Embryonic facial prominence (tissue), 1 donor: ENCODE data around the gene CCDC85A.
"Not testable (repeated sequence)": the region's sequence is repeated elsewhere in the genome, so short reads cannot be mapped to it uniquely, and the experiment has no call there.

ENCODE experiments used
- DNase-seq: peaks from one replicate; pipeline ENCODE4 v3.0.0-alpha.2; 2016; ENCODE audit errors: extremely low spot score

The CCDC85A gene

DNA sequence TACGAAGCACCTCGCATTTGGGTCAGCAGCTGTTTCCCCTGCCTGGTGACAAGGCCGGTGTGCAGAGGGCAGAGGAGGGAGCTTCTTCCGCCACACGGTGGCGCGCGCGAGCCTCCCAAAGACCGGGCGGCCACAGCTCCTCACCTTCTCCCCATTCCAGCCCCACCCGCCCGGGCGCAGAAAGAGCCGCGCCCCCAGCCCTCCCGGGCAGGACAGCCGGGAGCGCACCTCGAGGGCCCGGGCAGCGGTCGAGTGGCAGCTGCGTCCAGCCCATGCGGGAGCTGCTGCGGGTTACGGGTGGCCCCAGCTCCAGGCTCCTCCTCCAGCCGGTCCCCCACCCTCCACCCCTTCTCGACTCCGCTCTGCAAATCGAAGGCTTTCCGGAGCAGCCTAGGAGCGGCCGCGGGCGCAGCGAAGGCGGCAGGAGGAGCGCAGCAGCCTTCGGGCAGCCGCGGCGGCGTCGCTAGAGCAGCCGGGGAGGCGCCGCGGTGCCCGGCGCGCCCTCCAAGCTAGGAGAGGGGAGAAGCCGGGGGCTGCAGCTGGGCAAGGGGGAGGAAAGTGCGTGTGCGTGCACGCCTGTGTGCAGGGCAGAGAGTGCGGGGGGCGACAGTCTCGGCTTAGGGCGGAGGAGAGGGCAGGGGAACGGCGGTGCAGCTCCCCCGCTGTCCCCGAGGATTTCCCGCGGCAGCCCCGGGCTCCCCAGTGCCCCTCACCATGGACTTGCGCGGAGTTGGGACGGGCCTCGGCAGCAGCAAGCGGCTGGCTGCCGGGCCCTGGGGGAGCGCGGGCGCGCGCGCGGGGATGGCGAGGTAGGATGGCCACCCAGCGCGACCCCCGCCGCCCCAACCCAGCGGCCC, at the start of gene CCDC85A:
CCDC85A (plus strand) TSS at position 348 of the 857 bp plus-strand sequence. CDS start 635 bp downstream, outside the sequence.
- peak; percentile 71 for DNase-seq

DNA sequence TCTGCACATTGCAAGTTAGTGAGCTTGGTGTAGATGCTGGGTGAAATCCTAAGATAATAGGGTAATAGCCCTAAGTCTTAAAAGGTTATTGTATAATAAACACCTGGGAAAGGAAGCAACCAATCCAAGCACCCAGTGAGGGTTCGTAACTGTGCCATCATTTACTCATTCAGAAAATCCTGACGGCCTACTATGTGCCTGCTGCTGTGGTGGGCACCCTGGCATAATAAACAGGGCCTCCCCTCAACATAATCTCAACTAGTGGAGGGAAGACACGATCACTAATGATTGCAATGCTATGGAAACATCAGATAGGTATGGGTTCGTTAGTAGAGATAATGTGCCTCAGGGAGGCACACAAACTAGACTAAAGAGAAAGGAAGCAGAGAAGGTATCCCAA, 48.9 kb upstream of the CCDC85A start:
- no peak for DNase-seq

DNA sequence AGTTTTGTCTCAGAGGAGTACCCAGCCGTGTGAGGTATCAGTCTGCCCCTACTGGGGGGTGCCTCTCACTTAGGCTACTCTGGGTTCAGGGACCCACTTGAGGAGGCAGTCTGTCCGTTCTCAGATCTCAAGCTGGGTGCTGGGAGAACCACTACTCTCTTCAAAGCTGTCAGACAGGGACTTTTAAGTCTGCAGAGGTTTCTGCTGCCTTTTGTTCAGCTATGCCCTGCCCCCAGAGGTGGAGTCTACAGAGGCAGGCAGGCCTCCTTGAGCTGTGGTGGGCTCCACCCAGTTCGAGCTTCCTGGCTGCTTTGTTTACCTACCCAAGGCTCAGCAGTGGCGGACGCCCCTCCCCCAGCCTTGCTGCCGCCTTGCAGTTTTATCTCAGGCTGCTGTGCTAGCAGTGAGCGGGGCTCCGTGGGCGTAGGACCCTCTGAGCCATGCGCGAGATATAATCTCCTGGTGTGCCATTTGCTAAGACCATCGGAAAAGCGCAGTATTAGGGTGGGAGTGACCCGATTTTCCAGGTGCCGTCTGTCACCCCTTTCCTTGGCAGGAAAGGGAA, 41.2 kb upstream of the CCDC85A start:
- not testable (repeated sequence) for DNase-seq

DNA sequence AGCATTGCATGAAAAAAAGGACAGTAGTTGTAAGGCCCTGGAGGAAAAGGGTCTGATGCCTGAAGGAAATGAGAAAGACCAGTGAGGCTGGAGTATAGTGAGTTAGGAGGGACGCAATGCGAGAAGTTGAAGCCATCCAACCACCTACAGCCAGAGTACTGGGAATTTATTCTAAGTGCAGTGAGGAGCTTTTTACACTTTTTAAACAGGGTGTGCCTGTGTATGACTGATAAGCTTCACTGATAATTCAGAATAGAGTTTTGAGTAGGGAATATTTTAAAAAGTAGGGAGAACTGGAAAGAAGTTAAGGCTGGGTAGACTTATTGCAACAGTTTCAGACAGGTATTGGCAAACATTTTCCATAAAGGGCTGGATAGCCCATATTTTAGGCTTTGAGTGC, 35.9 kb upstream of the CCDC85A start:
- DNase-seq = no peak

DNA sequence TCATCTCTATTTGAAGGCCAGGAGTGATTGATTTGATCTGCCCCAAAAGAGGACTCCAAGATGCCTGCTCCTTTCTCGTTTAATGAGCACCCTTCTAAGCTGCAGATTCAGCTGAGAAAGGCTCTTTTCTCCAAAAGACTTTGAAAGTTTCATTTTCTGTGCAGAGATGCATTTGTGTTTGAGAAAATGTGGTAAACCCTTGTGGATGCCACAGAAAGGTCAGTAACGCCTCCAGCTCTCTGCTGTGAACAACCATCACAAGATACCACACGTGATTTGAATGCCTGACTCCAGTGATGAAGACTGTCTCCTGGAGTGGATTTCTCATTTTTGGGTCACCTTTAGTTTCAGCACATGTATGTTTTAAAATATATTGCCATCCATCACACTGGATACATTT, 35.0 kb upstream of the CCDC85A start:
- no peak for DNase-seq

DNA sequence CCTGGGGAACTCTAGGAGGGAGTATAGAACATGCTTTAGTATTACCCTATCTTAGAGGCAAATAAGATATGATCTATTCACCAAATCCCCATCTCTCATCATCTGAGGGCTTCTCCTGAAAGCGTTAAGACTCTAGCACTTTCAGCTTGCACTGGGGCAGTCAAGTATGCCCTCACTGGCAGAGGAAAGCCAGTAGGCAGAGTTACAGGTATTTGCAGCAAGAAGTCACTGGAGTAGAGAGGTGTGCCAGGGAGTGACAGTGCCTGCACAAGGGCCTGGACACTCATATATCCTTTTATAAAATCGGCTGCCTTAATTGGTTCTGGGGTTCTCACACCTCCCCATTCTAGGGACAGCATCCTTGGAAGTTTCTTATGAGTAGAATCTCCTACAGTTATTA, 31.9 kb upstream of the CCDC85A start:
- no peak for DNase-seq

DNA sequence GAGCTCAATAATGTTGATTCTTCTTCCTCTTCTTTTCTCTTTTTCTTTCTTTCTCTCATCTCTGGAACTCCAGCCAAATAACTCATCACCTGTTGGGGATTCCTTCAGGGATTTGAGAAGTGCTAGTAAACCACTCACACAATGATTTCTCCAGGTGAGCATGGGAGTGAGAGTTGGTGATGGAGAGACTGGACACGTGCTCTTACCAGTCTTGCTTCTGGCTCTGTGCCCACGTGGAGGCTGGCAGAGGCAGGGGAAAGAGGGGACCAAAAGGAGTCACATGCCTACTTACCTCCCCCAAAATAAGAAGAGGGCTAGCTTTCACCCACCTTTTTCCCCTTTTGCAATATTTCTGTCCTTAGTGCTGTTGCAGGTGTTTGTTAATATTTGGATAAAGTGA, 28.6 kb upstream of the CCDC85A start:
- no peak for DNase-seq

DNA sequence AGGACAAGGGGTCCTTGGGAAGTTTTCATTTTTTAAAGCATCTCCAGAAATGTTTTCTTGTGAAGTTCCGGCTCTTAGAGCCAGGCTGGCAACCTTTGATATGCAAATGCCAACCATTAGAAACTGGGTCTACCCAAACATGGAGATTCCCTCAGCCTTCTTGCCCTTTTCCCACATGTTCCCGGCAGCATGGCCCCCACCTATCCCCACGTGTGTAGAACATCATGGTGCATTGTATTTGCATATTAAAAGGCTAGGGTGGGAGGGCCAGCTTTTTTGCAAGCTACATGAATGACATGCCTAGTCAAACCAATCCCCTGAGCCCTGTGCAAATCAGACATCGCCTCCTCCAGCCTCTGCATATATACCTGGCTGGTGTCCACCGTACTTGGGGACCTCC, 23.9 kb upstream of the CCDC85A start:
- DNase-seq = not testable (repeated sequence)

DNA sequence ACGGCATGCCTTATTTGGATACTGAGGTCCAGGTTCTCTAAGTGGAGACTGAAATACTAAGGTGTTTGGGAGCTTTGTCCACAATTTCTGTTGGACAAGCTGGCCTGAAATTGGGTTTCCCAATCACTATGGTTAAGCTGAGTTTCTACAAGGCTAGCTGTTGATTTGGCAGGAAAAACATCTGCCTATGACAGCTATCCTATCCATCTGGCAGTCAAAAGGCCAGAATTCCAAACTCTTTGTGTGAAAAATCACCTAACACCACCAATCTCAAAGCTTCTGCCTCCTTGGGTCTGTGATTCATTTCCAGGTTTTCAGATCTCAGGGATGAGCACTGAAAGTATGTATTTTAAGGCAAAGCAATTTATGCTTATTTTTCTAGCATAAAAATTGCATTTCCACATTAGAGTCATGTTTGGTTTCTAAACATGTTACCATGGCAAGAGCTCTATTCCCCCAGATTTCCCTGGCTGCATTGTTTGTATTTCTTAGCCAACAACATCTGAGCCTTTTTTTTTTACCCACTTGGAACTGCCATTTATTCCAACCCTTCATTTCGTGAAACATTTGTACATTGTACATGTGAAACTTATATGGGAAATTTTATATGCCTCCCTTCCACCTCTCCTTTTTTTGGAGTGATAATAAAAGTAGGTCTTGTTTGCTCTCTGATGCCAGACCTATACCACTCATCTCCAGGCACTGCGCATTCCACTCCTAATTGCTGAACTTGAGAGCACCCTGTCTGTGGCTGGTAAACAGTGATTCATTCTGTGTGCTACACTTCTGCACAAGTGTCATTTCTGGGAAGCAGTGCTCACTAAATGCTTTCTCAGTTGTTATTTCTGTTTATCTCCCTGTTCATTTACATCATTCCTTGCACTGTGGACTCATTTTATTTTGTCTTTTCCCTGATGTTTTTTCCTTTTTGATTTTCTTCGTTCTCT, 15.9 kb upstream of the CCDC85A start:
- DNase-seq = no peak

DNA sequence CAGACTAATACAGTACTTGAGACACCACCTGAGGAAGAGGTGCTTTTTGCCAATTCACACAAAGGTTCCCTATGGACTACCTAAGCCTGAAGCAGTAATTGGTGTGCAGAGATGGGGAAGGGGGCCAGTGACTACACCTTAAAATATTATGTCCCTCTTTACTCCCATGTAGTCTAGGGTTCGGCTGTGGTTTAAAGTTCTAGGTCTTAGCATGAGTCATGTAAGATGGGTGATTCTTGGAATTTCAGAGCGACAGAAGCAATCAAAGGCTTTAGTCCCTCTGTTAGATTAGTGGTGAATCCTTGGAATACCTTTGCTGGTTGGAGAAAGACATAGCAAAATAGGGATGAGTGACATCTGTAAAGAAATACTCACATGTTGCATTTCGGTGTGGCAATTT, 14.3 kb upstream of the CCDC85A start:
- DNase-seq = no peak

DNA sequence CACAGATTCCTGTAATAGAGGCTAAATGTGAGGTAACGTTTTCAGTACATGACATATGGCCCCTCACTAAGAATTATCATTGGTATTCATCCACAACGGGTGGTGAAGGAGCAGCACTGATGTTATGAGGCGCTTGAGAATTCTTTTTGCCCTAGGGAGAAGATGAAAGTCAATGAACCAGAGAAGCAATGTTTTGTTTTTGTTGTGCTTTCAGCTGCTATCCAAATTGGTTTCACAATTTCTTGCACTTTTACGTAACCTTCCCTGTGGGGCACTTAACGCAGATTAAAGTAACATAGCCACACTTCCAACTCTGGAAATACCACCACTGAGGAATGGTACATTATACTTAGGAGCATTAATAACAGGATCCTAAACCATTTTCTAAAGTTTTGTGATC, 13.3 kb upstream of the CCDC85A start:
- DNase-seq = no peak

DNA sequence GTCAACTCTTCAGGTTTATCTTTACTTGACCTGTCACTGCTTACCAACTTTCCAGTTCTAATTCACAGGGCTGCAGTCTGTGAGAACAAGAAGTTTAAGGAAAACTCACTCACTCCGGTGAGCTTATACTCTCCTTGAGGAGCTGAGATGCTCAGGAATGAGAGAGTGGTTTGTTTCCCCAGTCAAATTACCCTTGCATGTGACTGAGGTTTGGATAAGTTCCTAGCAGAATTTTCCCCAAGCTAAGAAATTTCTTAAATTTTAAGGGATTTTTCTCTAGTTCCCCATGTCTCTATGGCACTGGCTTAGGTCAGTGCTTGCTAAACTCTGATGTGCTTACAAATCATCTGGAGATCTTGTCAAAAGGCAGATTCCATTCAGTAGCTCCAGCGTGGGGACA, 12.8 kb upstream of the CCDC85A start:
- no peak for DNase-seq

DNA sequence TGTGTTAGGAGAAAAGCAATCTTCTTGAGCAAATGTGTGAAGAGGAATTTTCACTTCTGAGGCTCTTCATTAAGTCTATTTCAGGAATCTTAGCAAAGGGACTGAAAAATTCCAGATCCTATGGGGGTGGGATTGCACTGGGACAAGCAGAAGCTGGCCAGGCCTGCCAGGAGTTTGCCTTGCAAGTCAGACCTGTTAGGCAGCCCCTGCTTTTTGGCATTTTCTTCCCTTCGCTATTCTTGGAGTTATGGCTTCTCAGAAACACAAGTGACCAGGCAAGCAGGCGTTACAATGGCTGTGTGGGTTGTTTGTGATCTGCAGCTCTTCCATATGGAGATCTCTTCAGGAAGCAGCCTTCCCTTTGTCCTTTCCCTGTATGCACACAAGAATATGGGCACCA, 8.0 kb upstream of the CCDC85A start:
- DNase-seq = no peak

DNA sequence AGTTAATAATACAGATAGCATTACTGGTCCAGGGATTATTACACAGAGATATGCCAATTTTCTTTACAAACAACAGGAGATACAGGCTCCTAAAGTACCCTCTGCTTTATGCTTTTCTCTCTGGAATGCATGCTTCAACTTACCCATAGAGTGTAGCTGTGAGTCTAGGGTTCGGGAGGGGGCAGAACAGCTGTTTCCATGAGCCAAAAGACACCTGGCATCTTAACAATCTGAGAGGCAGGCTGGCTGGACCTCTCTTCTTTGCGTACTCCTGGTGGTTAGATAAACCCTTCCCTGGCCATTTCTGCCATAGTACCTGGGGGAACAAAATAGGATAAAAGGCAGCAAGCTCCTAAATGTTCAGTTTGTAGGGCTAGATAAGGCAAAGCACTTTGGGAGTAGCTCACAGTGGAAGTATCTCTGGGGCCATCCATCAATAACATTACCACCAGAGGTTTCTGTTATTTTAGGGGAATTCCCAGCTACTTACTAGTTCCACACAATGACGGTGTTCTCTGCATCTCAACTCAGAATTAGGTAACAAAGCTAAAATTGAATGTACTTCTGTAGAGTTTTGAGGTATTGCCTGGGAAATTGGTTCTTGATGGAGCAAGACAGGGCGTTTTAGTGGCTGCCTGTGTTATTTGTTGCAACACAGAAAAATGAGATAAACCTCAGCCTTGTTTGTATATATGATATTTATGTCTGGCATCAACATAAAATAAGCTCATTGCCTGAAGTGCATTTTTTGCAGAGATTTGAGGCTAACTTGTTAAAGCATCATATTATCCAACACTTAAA, 6.2 kb upstream of the CCDC85A start:
- no peak for DNase-seq

DNA sequence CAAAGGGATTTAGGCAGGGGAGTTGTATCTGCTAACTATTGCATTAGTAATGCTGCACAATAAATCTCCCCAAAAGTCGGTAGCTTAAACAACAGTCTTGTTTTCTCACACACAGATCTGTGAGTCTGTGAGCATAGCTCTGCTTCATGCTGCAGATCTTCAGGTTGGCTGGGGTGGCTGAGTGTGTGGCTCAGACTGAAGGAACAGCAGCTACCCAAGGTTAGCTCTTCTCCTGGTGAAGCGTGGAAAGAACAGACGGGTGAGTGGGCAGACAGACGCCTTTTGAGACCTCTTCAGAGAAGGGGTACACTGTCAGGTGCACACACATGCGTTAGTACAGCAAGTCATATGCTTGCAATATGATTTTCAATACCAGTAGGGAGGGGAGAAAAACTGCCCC, 3.9 kb upstream of the CCDC85A start:
- DNase-seq = no peak

DNA sequence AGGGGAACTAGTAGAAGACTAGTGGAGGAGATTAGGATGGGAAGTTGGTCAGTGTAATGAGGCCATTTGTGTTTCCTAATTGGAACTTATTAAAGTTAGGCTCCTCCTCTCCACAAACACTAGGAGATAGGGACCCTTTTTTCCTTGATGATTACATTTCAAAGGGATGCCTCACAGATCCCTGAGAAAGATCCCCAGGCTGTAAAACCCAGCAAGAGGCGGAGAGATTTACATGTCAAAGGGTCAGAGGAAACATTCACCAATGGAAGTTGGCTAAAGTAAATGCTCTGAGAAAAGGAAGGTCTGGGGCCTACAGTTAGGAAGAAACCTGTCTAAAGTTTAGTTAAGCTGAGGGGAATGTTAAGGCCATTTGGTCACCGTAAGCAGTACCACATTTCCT, 1.4 kb upstream of the CCDC85A start:
- DNase-seq = no peak

DNA sequence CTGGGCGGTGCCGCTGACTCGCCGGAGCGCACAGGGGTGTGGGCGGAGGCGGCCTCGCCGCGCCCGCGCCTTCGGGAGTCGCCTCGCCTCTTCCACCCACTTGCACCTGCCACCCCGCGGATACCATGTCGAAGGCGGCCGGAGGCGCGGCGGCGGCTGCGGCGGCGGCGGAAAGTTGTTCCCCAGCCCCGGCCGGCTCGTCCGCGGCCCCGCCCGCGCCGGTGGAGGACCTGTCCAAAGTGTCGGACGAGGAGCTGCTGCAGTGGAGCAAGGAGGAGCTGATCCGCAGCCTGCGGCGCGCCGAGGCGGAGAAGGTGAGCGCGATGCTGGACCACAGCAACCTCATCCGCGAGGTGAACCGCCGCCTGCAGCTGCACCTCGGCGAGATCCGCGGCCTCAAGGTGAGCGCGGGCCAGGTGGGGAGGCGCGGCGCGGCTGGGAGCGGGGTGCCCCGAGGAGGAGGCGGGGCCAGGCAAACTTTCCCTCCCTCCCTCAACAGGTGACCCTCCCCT, 766 bp downstream of the CCDC85A start:
- DNase-seq = no peak

DNA sequence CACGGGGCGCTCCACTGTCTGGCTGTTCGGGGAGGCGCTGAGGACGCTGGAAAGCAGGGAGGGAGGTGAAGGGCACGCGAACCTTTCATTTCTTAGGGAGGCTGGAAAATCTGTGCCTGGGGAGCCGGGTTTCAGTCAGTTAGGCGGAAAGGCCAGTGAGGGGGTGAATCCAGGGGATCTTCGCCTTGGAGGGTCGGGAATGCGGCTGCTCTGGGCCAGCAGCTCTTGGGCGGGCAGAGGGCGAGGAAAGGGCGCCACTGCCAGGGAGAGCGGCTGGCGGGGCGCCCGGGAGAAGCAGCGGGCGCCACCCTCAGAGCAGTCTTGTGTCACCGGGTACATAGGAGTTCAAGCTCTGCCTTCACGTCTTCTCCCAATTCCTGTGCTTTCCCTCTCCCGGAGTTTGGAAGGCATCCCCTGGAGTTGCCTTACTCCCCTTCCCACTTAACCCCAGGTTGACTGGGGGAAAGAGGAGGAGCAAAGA, 1.4 kb downstream of the CCDC85A start:
- no peak for DNase-seq

DNA sequence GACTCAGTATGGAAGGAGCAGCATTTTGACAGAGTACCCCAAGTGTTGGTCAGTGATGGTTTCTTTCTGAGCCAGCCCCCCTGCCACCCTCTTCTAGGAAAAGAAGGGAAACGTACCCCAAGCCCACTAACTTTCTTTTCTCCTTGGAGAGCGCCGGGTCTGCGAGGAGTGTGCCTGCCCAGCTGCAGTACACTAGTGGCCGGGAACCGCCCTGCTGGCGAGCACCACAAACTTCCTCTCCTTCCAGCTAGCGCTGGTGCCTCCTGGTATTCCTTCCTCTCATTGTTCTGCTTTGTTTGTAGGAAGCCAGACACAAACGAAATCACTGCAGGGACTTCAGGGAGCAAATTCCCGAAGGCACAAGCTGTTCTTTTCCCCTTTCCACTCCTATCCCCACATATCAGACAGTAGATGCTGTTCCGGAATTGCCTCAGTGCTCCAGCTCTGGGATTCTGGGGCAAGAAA, 1.8 kb downstream of the CCDC85A start:
- DNase-seq = no peak

DNA sequence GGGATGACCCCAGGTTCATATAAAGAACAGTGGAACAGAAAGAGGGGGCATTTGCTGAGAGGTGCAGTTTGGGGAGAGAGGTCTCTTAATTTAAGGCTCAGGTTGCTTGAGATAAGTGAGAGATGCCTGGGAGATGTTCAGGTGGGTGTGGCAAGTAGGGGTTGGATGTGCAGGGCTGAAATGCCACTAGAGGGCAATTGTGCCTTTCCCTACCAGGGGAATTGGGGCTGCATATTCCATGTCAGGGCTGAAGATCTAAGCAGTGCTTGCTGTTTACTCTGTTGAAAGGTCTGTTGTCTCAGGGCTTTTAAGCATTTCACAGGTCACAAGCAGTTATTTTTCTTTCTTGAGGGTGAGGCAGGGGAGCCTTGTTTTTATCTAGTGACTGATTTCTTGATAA, 7.8 kb downstream of the CCDC85A start:
- DNase-seq = no peak

DNA sequence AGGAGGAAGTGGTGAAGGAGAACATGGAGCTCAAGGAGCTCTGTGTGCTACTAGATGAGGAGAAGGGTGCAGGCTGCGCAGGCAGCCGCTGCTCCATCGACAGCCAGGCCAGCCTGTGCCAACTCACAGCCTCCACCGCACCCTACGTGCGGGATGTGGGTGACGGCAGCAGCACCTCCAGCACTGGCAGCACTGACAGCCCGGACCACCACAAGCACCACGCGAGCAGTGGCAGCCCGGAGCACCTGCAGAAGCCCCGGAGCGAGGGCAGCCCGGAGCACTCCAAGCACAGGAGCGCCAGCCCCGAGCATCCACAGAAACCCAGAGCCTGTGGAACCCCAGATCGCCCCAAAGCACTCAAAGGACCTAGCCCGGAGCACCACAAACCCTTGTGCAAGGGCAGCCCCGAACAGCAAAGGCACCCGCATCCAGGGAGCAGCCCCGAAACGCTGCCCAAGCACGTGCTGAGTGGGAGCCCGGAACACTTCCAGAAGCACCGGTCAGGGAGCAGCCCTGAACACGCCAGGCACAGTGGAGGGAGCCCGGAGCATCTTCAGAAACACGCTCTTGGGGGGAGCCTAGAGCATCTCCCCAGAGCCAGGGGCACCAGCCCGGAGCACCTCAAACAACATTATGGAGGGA, 9.0 kb downstream of the CCDC85A start:
- DNase-seq = no peak
